ENCODE data around the gene PPM1A.
A peak's percentile ranks its signal among the peaks of the same experiment; 100 is the strongest.
"Not testable (repeated sequence)": the region's sequence is repeated elsewhere in the genome, so short reads cannot be mapped to it uniquely, and the experiment has no call there.

The PPM1A gene

DNA sequence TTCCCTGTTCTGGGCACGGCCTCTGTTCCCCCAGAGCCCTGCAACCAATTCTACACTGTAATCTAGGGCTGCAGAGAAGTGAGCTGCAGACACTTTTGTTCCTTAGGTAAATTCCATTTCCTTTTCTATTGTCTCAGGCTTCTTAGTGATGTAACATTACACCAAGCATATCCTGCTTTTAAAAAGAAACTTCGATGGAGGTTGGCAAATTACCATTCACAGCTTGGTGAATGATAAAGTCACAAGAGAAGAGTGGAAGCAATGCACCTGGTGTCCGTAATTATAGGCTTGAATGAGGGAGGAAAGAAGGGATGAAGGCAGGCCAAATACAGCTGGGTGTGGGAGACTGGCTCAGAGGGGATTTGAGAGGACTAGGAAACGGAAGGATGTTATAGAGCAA, 68.6 kb downstream of the PPM1A start:
- no peak for DNase-seq (ENCODE audit: low read depth in 2 of 3, low spot score in 2 of 3)

DNA sequence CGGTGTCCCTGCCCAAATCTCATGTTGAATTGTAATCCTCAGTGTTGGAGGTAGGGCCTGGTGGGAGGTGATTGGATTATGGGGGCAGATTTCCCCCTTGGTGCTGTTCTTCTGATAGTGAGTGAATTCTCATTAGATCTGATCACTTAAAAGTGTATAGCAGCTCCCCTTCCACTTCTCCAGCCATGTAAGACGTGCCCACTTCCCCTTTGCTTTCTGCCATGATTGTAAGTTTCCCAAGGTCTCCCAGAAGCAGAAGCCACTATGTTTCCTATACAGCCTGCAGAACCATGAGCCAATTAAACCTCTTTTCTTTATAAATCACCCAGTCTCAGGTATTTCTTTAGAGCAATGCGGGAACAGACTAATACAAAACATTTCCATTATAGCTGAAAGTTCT, 71.8 kb downstream of the PPM1A start:
- not testable (repeated sequence) for DNase-seq (ENCODE audit: low read depth in 2 of 3, low spot score in 2 of 3)

DNA sequence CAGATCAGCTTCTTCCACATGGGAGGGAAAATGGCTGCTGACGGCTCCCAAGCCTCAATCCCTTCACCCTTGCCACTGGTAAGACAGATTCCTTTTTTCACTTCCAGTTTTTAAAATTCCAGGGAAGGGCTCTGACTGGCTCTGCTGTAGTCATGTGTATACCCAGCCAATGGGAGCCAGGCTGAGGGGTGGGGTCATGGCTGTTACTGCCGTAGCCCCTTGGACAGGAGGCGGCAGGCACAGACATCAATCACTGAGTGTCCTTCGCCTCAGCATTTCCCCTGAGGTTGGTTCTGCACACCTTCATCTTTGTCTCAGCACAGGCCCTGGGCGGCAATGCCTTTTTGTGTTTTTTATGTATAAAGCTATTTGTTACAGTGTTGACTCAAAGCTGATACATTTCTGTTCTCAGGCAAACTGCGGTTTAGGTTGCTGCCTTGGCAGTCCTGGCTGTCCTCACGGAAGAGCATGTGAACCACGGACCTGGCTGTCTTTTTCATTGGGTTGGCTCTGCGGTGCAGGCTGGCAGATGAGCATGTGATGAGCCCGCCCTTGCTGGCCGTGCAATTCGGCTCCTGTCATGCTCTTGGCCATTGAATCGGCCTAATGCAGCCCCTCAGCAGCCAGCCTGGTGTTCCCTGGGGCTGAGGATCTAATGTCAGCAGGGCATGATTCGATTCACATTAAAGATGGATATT, 74.3 kb downstream of the PPM1A start:
- DNase-seq (ENCODE audit: low read depth in 2 of 3, low spot score in 2 of 3): no peak

DNA sequence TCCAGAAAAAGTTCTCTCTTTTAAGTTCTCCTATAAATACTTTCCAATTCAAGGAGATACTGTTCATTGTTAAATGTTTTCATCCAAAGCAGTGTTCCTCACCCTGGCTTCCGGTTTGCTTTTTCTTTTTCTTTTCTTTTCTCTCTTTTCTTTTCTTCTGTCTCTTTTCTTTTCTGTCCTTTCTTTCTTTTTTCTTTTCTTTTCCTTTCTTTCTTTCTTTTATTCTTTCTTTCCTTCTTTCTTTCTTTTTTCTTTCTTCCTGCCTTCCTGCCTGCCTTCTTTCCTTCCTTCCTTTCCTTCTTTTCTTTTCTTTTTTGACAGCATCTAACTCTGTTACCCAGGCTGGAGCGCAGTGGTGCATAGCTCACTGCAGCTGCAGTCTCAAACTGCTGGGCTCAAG, 75.8 kb downstream of the PPM1A start:
- DNase-seq (ENCODE audit: low read depth in 2 of 3, low spot score in 2 of 3): no peak

DNA sequence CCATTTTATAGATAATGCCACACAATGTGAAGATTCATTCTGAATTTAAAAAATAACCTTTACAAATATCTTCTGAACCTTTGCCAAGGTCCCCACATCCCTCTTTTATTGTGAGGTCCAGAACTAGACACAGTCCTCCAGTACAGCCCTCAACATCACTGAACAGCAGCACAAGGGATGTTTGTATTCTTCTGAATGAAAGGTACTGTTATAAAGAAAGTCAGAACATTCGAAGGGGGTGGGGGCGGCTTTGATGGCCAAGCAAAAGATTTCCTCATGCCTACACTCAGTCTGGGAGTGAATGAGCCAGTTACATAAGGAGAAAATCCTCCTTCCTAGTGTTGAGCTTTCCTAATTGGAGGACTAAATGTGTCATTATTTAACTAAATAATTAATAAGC, 77.3 kb downstream of the PPM1A start:
- DNase-seq (ENCODE audit: low read depth in 2 of 3, low spot score in 2 of 3): no peak

DNA sequence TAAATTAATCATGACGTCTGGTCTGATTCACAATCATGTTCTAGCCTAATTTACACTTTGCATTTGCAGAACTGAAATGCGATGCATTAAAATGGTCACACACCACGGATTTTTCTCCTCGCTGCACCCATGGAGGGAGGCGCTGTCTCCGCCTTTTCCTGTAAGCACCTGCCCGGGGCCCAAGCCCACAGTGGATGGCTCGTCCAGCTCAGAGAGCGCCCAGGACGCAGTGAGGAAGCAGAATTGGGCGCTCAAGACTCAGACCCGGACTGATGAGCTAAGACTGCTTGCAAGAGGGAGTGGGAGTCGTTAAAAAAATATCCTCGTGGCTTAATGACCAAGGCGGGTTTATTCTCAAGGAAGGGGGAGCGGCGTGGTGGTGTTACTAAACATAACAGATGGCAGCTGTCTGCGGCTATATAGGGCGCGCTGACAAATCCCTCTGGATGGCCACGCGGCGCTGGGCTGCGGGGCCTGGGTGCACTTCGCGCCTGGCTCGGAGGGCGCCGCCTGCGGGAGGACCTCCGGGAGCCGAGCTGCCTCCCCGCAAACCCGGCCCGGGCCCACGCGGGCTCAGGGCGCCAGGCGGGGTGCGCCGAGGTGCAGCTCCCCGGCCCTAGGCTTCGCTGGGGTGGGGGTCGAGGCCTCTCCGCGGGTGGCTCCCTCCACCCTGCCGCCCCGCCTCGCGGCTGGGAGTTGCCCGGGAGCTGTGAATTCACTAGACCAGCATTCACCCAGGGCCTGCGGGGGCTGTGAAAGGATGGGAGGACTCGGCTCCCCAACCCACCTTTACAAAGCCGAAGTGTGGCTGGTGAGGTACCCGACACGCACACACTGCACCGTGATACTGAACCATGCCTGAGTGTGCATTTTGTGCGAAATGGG, 78.7 kb downstream of the PPM1A start:
- peak; percentile 4 to 23 (median 14) for DNase-seq (ENCODE audit: low read depth in 2 of 3, low spot score in 2 of 3)

DNA sequence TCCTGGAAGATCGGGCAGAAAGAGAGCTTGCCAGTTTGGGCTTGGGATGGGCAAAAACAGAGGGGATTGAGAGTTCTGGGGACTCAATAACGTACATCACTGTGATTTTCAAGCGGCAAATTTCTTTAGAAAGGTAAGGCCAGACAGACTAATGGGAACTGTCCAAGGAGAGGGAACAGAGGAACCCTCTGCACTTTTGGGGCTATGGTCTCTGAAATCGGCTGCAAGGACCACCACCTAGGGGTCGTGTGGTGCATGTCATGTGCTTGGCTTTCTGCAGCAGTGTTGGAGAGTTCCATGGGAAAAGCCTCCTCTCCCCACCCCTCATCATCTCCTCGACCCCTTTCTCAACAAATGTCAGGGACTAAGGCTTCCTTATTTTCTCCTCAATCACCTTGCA, 79.6 kb downstream of the PPM1A start:
- no peak for DNase-seq (ENCODE audit: low read depth in 2 of 3, low spot score in 2 of 3)

DNA sequence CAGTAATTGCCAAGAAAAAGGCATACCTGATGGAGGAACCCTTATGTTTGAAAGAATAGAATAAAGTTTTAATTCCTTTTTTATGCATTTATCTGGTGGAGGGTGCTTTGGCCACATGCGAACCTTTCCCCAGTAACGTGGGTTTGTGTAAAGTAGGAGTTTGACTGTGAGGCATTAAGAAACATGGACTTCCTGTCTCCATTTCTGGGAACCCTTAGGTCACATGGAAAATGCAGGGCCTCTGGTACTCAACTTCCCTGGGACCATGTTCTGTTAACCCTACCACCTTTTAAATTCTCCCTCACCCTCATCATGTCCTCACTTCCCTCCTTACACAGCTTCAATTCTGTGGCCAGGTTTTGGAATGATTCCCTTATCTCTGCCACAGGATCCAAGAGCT, 80.3 kb downstream of the PPM1A start:
- no peak for DNase-seq (ENCODE audit: low read depth in 2 of 3, low spot score in 2 of 3)

DNA sequence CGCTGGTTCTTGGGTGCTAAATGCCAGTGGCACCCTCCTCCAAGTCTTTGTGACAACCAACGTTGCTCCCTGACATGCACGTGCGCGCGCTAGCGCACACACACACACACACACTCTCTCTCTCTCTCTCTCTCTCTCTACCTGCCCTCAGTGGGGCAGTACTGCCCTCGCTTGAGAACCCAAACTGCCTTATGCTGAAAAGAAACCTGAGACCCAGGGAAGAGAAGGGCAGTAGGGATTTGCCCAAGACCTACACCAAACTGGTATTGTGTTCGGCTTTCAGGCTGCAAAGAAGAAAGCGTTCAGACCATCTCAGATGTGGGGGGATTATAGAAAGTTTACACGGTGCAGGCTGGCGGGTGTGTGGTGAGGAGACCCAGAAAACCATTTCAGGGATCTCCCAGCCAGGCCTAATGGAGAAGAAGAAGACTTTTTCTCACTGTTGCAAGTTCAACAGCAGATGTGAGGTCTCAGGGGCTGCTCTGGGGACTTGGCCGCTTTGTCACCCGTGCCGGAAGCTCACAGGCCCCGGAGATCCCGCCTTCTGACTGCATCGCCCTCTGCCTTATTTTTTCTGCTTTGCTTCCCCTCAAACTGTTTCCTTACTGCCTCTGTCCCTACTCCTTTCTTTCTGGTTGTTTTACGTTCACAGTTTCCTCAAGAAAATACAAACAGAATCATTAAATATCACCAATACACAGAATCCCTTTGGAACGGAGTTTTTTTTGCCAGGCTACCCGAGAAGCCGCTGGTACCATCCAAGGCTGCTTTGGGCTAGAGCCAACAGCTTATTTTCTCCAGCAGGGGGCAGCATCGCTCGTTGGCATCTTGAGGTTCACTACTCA, 82.4 kb downstream of the PPM1A start:
- DNase-seq (ENCODE audit: low read depth in 2 of 3, low spot score in 2 of 3): peak; percentile 42 to 76 (median 46)

DNA sequence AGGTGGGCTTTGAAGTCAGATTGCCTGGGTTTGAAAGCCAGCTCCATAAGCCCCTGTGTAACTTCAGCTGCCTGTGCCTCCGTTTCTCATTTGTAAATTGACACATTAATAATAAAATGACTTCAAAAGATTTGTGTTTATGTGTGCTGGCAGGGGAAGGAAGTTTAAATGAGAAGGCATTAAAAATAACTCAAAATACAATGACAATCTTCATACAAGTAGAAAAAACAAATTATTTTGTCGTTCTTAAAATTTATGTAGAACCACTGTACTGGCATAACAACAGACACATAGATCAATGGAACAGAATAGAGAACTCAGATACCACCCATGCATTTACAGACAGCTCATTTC, 83.0 kb downstream of the PPM1A start:
- no peak for DNase-seq (ENCODE audit: low read depth in 2 of 3, low spot score in 2 of 3)

DNA sequence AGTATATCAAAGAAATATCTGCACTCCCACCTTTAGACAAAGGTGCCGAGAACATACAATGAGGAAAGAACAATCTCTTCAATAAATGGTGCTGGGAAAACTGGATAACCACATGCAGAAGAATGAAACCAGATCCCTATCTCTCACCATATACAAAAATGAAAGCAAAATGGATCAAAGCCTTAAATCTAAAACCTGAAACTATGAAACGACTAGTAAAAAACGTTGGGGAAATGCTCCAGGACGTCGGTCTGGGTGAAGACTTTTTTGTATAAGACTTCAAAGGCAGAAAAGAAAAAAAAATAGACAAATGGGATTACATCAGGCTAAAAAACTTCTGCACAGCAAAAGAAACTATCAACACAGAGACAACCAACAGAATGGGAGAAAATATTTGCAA, 83.8 kb downstream of the PPM1A start:
- no peak for DNase-seq (ENCODE audit: low read depth in 2 of 3, low spot score in 2 of 3)

DNA sequence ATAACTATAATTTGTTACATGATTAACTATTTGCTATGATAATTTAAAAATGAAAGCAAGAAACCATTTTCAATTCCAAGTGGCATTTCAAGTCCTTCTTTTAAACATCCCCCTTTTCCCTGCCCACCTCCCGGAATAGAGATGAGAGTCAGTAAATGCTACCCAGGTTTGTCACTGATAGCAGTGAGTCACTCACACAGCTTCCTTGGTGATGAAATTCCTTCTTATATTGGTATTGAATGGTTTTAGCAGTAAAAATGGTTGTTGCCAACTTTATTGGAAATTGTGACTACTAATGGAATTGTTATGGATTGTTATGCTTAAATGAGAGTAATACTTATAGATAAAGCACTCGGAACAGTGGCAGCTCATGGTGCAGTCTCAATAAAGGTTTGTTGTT, 90.5 kb downstream of the PPM1A start:
- no peak for DNase-seq (ENCODE audit: low read depth in 2 of 3, low spot score in 2 of 3)

DNA sequence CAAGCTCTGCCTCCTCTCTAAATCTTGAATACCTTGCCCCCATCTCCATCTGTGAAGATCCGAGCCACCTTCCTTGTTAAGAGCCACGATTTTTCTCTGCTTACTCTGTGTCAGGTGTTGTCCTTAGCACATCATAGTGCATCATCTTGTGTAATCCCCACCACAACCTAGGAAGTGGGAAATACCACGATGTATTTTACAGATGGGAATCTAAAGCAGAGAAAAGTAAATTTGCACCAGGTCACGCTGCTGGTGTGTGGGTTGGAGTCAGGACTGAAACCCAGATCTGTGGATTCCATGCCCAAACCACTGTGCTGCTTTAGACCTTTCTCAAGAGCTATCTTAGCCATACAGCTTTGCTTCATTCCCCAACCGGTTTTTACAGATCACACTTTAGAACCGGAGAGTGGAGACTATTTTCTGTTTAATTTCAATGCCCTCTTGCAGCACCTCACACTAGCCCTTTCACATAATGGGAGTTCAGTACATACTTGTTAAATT, 94.6 kb downstream of the PPM1A start:
- DNase-seq (ENCODE audit: low read depth in 2 of 3, low spot score in 2 of 3): no peak

DNA sequence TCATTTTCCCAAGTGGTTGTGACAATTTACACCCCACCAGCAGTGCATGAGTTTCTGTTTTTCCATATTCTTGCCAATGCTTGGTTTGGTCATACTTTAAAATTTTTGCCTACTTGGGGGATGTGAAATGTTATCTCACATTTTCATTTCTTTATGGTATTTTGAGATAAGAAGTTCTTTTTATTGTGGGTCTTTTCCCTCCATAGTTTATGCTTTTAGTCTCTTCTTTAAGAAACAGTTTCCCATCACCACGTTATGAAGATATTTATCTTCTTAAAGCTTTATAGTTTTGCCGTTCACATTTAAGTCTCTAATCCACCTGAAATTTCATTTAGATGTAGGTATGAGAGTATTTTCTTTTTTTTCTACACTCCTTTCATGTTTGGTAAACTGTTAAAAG, 95.7 kb downstream of the PPM1A start:
- DNase-seq (ENCODE audit: low read depth in 2 of 3, low spot score in 2 of 3): no peak

DNA sequence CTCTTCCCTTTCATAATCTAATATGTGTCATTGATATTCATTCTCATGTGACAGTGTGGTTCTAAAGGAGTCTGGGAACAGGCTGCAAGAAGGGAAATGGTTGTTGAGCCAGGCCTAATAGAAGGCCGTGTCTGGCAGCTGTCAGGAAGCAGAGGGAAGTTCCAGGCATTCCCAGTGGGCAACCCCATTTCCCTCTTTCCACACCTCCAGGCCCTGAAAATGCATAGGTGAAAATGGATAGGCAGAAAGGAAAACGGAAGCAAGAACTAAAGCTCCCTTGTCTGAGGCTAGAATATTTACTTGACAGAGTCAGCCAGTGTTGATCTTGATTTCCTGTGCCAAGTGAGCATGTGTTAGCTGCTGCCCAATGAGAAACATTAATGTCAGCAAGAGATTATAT, 97.7 kb downstream of the PPM1A start:
- DNase-seq (ENCODE audit: low read depth in 2 of 3, low spot score in 2 of 3): no peak

DNA sequence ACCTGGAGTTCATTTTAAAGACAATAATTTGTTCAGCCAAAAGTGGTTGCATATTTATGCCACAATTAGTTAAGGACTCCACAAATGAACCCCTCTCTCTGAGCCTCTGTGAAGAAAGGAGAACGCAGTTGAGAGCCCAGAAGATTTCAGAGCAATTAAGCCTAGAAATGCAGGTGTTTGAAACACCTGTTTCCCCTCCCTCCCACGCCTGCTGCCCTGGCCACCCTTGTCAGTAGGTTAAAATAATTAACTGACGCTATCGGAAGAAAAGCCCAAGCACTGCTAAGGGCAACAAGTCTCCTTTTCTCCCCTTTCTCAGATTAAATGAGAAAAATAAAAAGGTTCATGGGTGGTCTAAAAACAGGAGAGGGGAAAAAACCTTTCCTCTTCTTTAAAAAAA, 99.2 kb downstream of the PPM1A start:
- no peak for DNase-seq (ENCODE audit: low read depth in 2 of 3, low spot score in 2 of 3)
